A673 (cell line): ENCODE measurements around the gene ITPR3. TPM values are rescaled to one million over a fixed set of nuclear protein-coding genes. Genes with fewer than 3 reads are reported as not detected.

Experiments
- BruUV-seq: library from RNA; stranded (reverse); fragments of 400-500 nt; replicated peaks from 2 replicates; lab custom pipeline; 2021; lab: Mats Ljungman, UMichigan
- CTCF ChIA-PET: fragments of 300-600 bp; sonication (Branson Sonifier 250); formaldehyde crosslinking; loops from one replicate; lab custom pipeline; 2022; ENCODE audit warnings: antibody characterized with exemption; lab: Charles Lee
- POLR2A ChIA-PET: fragments of 300-600 bp; sonication (Branson Sonifier 250); formaldehyde crosslinking; loops from one replicate; lab custom pipeline; 2022; ENCODE audit warnings: antibody characterized with exemption; ENCODE audit not compliant: low non-redundant PET; lab: Charles Lee
- DNase-seq: peaks from one replicate; pipeline ENCODE4 v3.0.0-alpha.2; 2015; ENCODE audit warnings: low spot score
- H3K27ac ChIP-seq: fragments of 200-600 bp; sonication (generic); 2 replicates; pipeline ENCODE4 v1.5.1; 2016; ENCODE audit warnings: mixed run types, low read depth, mild to moderate bottlenecking, mixed read lengths, antibody characterized with exemption, low read length; ENCODE audit not compliant: poor library complexity, severe bottlenecking
- H3K27me3 ChIP-seq: fragments of 200-600 bp; sonication (generic); replicated peaks from 2 replicates; pipeline ENCODE4 v1.6.1; 2017; ENCODE audit warnings: mixed run types, low read depth, mild to moderate bottlenecking, mixed read lengths, antibody characterized with exemption, low read length; ENCODE audit not compliant: insufficient read depth, poor library complexity
- H3K36me3 ChIP-seq: fragments of 200-600 bp; sonication (generic); 2 replicates; pipeline ENCODE4 v1.6.1; 2016; ENCODE audit warnings: mixed run types, mild to moderate bottlenecking, mixed read lengths, antibody characterized with exemption, low read length; ENCODE audit not compliant: insufficient read depth, poor library complexity, severe bottlenecking
- H3K4me1 ChIP-seq: fragments of 200-600 bp; sonication (generic); 2 replicates; pipeline ENCODE4 v1.6.1; 2017; ENCODE audit warnings: mixed run types, mild to moderate bottlenecking, mixed read lengths, antibody characterized with exemption, low read length; ENCODE audit not compliant: insufficient read depth, poor library complexity, severe bottlenecking
- H3K4me3 ChIP-seq: fragments of 200-600 bp; sonication (generic); 2 replicates; pipeline ENCODE4 v1.5.1; 2016; ENCODE audit warnings: low read depth, mixed run types, mild to moderate bottlenecking, mixed read lengths, low read length; ENCODE audit not compliant: poor library complexity, severe bottlenecking
- H3K9me3 ChIP-seq: fragments of 200-600 bp; sonication (generic); 2 replicates; pipeline ENCODE4 v1.6.1; 2016; ENCODE audit warnings: mixed run types, low read depth, mild to moderate bottlenecking, mixed read lengths, antibody characterized with exemption, low read length; ENCODE audit not compliant: poor library complexity, severe bottlenecking
- EZH2 ChIP-seq: fragments of 200-600 bp; sonication (generic); IDR thresholded peaks from 2 replicates; pipeline ENCODE4 v1.6.1; 2017; ENCODE audit warnings: borderline replicate concordance, low read depth, mild to moderate bottlenecking, mixed read lengths, antibody characterized with exemption, low read length; ENCODE audit not compliant: poor library complexity, severe bottlenecking
- intact Hi-C: fragments of 100-400 bp; cut with micrococcal nuclease; formaldehyde crosslinking; loops from one replicate; pipeline ENCODE4 v1.10.0; 2022; ENCODE audit not compliant: unreplicated experiment
- total RNA-seq: library from RNA; stranded (reverse); gene quantifications from 2 replicates; pipeline ENCODE4 v1.2.3, GENCODE V29; 2021
- TF ChIP-seq, protein P1 (sequence below): fragments of 300-800, 200-600 bp; sonication (generic); conservative IDR thresholded peaks from 2 replicates; pipeline ENCODE4 v1.5.1; 2017; ENCODE audit warnings: low read depth, mild to moderate bottlenecking, antibody characterized with exemption, low read length, moderate library complexity, mixed read lengths

ITPR3 gene
- total RNA-seq, 1 experiment from 2014 or later, result 27.8 TPM

DNA sequence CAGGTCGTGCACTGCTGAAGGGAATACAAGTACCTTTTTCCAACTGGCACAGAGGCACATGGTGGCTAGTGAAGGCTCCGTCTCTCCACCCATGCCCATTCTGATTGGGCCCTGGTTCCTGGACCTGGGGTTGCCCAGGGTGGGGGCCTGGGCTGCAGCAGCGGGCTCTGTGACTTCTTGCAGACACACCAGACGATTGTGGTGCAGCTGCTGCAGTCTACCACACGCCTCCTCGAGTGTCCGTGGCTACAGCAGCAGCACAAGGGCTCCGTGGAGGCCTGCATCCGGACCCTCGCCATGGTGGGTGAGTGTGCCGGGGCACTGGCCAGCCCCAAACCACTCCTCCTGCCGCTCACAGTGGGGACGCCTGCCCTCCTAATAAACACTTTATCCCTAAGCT is 61.2 kb downstream of the ITPR3 start:
- ChIA-PET POLR2A (no interaction called here), CTCF (interaction anchor here (1.2 kb wide), 1 partner anchor 19 kb away, joined by 3 read pairs; no protein-coding TSS in a partner anchor)
- DNase-seq, result no peak

DNA sequence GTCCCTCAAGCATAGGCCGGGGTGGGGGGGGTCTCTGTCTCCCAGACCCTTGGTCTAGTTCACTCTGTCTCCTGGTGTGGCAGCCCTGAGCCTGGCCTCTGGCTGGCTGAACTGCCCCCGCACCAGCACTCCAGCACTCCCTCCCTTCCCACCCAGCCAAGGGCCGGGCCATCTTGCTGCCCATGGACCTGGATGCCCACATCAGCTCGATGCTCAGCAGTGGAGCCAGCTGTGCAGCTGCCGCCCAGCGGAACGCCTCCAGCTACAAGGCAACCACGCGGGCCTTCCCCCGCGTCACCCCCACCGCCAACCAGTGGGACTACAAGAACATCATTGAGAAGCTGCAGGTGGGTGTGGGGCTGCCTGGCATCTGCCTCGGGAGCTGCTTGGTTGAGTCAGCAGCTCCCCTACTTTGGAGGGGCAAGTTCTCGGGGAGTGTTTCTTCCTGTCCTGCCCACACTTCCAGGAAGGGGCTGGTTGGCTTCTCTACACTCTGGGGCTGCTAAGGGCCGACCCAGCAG is 62.0 kb downstream of the ITPR3 start:
- peaks cover 21% of the 10 kb centered on the region for H3K36me3 ChIP-seq
- H3K9me3 ChIP-seq, result no peaks in the 10 kb centered on the region
- no peaks in the 10 kb centered on the region for H3K27me3 ChIP-seq
- H3K27ac ChIP-seq, result no peak overlapping the region
- TF ChIP-seq, protein P1, sequence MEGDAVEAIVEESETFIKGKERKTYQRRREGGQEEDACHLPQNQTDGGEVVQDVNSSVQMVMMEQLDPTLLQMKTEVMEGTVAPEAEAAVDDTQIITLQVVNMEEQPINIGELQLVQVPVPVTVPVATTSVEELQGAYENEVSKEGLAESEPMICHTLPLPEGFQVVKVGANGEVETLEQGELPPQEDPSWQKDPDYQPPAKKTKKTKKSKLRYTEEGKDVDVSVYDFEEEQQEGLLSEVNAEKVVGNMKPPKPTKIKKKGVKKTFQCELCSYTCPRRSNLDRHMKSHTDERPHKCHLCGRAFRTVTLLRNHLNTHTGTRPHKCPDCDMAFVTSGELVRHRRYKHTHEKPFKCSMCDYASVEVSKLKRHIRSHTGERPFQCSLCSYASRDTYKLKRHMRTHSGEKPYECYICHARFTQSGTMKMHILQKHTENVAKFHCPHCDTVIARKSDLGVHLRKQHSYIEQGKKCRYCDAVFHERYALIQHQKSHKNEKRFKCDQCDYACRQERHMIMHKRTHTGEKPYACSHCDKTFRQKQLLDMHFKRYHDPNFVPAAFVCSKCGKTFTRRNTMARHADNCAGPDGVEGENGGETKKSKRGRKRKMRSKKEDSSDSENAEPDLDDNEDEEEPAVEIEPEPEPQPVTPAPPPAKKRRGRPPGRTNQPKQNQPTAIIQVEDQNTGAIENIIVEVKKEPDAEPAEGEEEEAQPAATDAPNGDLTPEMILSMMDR, result no peak
- TF ChIP-seq EZH2, result no peak
- H3K4me1 ChIP-seq, result no peaks in the 10 kb centered on the region
- POLR2A ChIA-PET, result no interaction called here
- H3K4me3 ChIP-seq, result no peak overlapping the region
- CTCF ChIA-PET, result interaction anchor here (0.6 to 1.2 kb wide), 3 partner anchors 18 to 513 kb away, joined by 3 to 4 read pairs (median 3); no protein-coding TSS in a partner anchor
- no peak for DNase-seq
- no TSS peak for BruUV-seq
- intact Hi-C loops, result no loop called here

More for the DNA sequence above, 61.2 kb downstream of the ITPR3 start:
- no TSS peak for BruUV-seq
- H3K27me3 ChIP-seq, result no peaks in the 10 kb centered on the region
- no peaks in the 10 kb centered on the region for H3K4me1 ChIP-seq
- TF ChIP-seq, protein P1, result no peak
- no peak for TF ChIP-seq EZH2
- peaks cover 21% of the 10 kb centered on the region for H3K36me3 ChIP-seq
- H3K4me3 ChIP-seq, result no peak overlapping the region
- H3K27ac ChIP-seq, result no peak overlapping the region
- H3K9me3 ChIP-seq, result no peaks in the 10 kb centered on the region
- intact Hi-C loops, result no loop called here

DNA sequence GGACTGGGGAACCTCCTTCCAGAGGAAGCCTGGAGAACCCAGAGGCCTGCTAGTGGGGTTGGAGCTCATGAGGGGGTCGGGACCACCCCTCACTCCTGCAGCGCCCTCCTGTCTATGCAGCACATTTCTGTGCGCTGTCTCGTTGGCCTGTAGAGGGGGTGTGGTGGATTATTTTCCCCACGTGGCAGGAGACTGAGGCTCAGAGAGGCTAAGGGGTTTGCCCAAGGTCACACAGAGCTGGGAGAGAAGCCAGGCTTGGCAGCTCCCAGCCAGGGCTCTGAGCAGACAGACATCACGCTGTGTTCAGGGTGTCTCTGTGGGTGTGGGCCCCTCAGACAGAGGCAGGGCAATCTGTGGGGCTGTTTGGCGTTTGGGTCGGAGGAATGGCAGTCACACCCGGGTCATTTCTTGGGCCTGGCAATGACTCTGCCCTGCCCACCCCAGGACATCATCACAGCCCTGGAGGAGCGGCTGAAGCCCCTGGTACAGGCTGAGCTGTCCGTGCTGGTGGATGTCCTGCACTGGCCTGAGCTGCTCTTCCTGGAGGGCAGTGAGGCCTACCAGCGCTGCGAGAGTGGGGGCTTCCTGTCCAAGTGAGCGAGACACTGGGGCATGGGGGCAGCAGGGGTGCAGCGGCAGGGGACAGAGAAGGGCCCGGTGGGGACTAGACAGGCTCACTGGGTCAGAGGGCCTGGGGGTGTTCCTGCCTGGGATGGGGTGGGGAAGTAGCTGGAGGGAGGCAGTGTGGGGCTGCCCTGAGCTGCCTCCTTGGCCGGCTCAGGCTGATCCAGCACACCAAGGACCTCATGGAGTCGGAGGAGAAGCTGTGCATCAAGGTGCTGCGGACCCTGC is 62.7 kb downstream of the ITPR3 start:
- BruUV-seq, result no TSS peak
- TF ChIP-seq, protein P1, result no peak
- TF ChIP-seq EZH2, result no peak
- ChIA-PET POLR2A (no interaction called here), CTCF (interaction anchor here (0.8 to 1.2 kb wide), 2 partner anchors 17 to 94 kb away, joined by 3 read pairs; no protein-coding TSS in a partner anchor)
- Histone ChIP-seq H3K9me3 (no peaks in the 10 kb centered on the region), H3K27ac (no peak overlapping the region), H3K4me1 (no peaks in the 10 kb centered on the region), H3K36me3 (peaks cover 24% of the 10 kb centered on the region), H3K4me3 (no peak overlapping the region), H3K27me3 (no peaks in the 10 kb centered on the region)
- no peak for DNase-seq
- intact Hi-C loops, result no loop called here
